Neural cell (in vitro differentiated cells): Measurements from ENCODE around the gene EVL. TPM values are rescaled to one million over a fixed set of nuclear protein-coding genes. Genes with fewer than 3 reads are reported as not detected.

Source experiments
- H2AFZ ChIP-seq: fragments of 200-600, 300-800 bp; sonication (generic), shearing (Covaris generic); 2 replicates; pipeline ENCODE4 v1.6.0; 2014; ENCODE audit warnings: low read depth, mild to moderate bottlenecking, antibody characterized with exemption, low read length, moderate library complexity
- H3F3A ChIP-seq: fragments of 200-600 bp; shearing (Covaris generic); 2 replicates; pipeline ENCODE4 v1.6.1; 2016; ENCODE audit warnings: mild to moderate bottlenecking, moderate library complexity, mixed read lengths, antibody characterized with exemption, low read length; ENCODE audit not compliant: insufficient read depth, poor library complexity, severe bottlenecking
- H3K27ac ChIP-seq: fragments of 200-600, 300-800 bp; sonication (generic), shearing (Covaris generic); 2 replicates; pipeline ENCODE4 v1.5.1; 2014; ENCODE audit warnings: mild to moderate bottlenecking, low read length, moderate library complexity
- H3K27me3 ChIP-seq: fragments of 300-800, 200-600 bp; sonication (generic), shearing (Covaris generic); 2 replicates; pipeline ENCODE4 v1.6.0; 2014; ENCODE audit warnings: mild to moderate bottlenecking, low read depth, low read length, moderate library complexity; ENCODE audit not compliant: insufficient read depth
- H3K36me3 ChIP-seq: fragments of 300-800, 200-600 bp; sonication (generic), shearing (Covaris generic); 2 replicates; pipeline ENCODE4 v1.5.1; 2014; ENCODE audit warnings: mild to moderate bottlenecking, antibody characterized with exemption, low read length, moderate library complexity; ENCODE audit not compliant: insufficient read depth
- H3K4me2 ChIP-seq: fragments of 300-800, 200-600 bp; sonication (generic), shearing (Covaris generic); 2 replicates; pipeline ENCODE4 v1.6.0; 2014; ENCODE audit warnings: mild to moderate bottlenecking, low read length
- H3K4me3 ChIP-seq: fragments of 300-800, 200-600 bp; sonication (generic), shearing (Covaris generic); 2 replicates; pipeline ENCODE4 v1.5.1; 2014; ENCODE audit warnings: mild to moderate bottlenecking, low read length, moderate library complexity
- H3K79me2 ChIP-seq: fragments of 200-600 bp; shearing (Covaris generic); replicated peaks from 2 replicates; pipeline ENCODE4 v1.6.0; 2014; ENCODE audit warnings: mild to moderate bottlenecking, low read length, moderate library complexity; ENCODE audit not compliant: insufficient read depth
- H3K9ac ChIP-seq: fragments of 300-800, 200-600 bp; sonication (generic), shearing (Covaris generic); 2 replicates; pipeline ENCODE4 v1.6.1; 2016; ENCODE audit warnings: mild to moderate bottlenecking, low read length, mixed read lengths
- H3K9me2 ChIP-seq: fragments of 200-600 bp; shearing (Covaris generic); 2 replicates; pipeline ENCODE4 v1.6.1; 2016; ENCODE audit warnings: mild to moderate bottlenecking, low read length, mixed read lengths; ENCODE audit not compliant: insufficient read depth
- H3K9me3 ChIP-seq: fragments of 200-600, 300-800 bp; sonication (generic), shearing (Covaris generic); 2 replicates; pipeline ENCODE4 v1.6.1; 2016; ENCODE audit warnings: mild to moderate bottlenecking, mixed run types, low read length, moderate library complexity, mixed read lengths
- H4K20me1 ChIP-seq: fragments of 200-600 bp; shearing (Covaris generic); 2 replicates; pipeline ENCODE4 v1.6.1; 2016; ENCODE audit warnings: mild to moderate bottlenecking, mixed run types; ENCODE audit not compliant: insufficient read depth
- CTCF ChIP-seq: fragments of 450-650 bp; IDR thresholded peaks from 2 replicates; pipeline ENCODE4 v1.5.1; 2014; ENCODE audit warnings: antibody characterized with exemption, mild to moderate bottlenecking, moderate library complexity; ENCODE audit not compliant: poor library complexity, severe bottlenecking
- EP300 ChIP-seq: fragments of 450-650 bp; conservative IDR thresholded peaks from 2 replicates; pipeline ENCODE4 v1.6.1; 2014; ENCODE audit warnings: antibody characterized with exemption, mild to moderate bottlenecking, moderate library complexity; ENCODE audit not compliant: poor library complexity, severe bottlenecking
- EZH2 ChIP-seq: fragments of 200-600, 300-800 bp; shearing (Covaris generic), sonication (generic); IDR thresholded peaks from 2 replicates; pipeline ENCODE4 v1.6.1; 2014; ENCODE audit warnings: antibody characterized with exemption, low read length, borderline replicate concordance, mild to moderate bottlenecking; ENCODE audit not compliant: insufficient read depth, poor library complexity, severe bottlenecking
- MXI1 ChIP-seq: fragments of 450-650 bp; conservative IDR thresholded peaks from 2 replicates; pipeline ENCODE4 v1.6.1; 2014; ENCODE audit warnings: antibody characterized with exemption, mild to moderate bottlenecking; ENCODE audit not compliant: poor library complexity, severe bottlenecking
- POLR2AphosphoS5 ChIP-seq: IDR thresholded peaks from 2 replicates; pipeline ENCODE4 v1.6.1; 2012
- RAD21 ChIP-seq: fragments of 450-650 bp; conservative IDR thresholded peaks from 2 replicates; pipeline ENCODE4 v1.6.1; 2014; ENCODE audit warnings: antibody characterized with exemption, mild to moderate bottlenecking, moderate library complexity
- SMC3 ChIP-seq: fragments of 450-650 bp; conservative IDR thresholded peaks from 2 replicates; pipeline ENCODE4 v1.6.1; 2014; ENCODE audit warnings: antibody characterized with exemption, mild to moderate bottlenecking, moderate library complexity; ENCODE audit not compliant: poor library complexity
- TAF1 ChIP-seq: IDR thresholded peaks from 2 replicates; pipeline ENCODE4 v1.6.1; 2012; ENCODE audit warnings: low read depth
- polyA plus RNA-seq: library from polyadenylated mRNA; depleted of rRNA; stranded (reverse); fragments of >200 nt; gene quantifications from 2 replicates; pipeline ENCODE4 v1.2.3, GENCODE V29; 2014
- TF ChIP-seq, protein P1 (sequence below): IDR thresholded peaks from 2 replicates; pipeline ENCODE4 v1.6.1; 2012; ENCODE audit warnings: borderline replicate concordance

EVL gene
- polyA plus RNA-seq, 1 donor from 2014 or later, result 387 TPM

- Histone ChIP-seq H3K79me2 (no peaks in the 10 kb centered on the region), H3K4me3 (no peak overlapping the region), H3K9ac (no peak overlapping the region), H3K9me2 (no peaks in the 10 kb centered on the region), H3K27ac (no peak overlapping the region), H3F3A (no peaks in the 10 kb centered on the region), H2AFZ (no peak overlapping the region), H4K20me1 (no peaks in the 10 kb centered on the region), H3K36me3 (peaks cover 17% of the 10 kb centered on the region), H3K9me3 (no peaks in the 10 kb centered on the region), H3K4me2 (no peak overlapping the region), H3K27me3 (no peaks in the 10 kb centered on the region)
- TF ChIP-seq CTCF (no peak), RAD21 (no peak), EZH2 (no peak), POLR2AphosphoS5 (no peak), EP300 (no peak), MXI1 (no peak), SMC3 (no peak), TAF1 (no peak)
- TF ChIP-seq, protein P1, sequence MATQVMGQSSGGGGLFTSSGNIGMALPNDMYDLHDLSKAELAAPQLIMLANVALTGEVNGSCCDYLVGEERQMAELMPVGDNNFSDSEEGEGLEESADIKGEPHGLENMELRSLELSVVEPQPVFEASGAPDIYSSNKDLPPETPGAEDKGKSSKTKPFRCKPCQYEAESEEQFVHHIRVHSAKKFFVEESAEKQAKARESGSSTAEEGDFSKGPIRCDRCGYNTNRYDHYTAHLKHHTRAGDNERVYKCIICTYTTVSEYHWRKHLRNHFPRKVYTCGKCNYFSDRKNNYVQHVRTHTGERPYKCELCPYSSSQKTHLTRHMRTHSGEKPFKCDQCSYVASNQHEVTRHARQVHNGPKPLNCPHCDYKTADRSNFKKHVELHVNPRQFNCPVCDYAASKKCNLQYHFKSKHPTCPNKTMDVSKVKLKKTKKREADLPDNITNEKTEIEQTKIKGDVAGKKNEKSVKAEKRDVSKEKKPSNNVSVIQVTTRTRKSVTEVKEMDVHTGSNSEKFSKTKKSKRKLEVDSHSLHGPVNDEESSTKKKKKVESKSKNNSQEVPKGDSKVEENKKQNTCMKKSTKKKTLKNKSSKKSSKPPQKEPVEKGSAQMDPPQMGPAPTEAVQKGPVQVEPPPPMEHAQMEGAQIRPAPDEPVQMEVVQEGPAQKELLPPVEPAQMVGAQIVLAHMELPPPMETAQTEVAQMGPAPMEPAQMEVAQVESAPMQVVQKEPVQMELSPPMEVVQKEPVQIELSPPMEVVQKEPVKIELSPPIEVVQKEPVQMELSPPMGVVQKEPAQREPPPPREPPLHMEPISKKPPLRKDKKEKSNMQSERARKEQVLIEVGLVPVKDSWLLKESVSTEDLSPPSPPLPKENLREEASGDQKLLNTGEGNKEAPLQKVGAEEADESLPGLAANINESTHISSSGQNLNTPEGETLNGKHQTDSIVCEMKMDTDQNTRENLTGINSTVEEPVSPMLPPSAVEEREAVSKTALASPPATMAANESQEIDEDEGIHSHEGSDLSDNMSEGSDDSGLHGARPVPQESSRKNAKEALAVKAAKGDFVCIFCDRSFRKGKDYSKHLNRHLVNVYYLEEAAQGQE, result no peak
Observed at GRCh38 chr14:100130521-100130920, 65.3 kb downstream of the EVL start.

DNA sequence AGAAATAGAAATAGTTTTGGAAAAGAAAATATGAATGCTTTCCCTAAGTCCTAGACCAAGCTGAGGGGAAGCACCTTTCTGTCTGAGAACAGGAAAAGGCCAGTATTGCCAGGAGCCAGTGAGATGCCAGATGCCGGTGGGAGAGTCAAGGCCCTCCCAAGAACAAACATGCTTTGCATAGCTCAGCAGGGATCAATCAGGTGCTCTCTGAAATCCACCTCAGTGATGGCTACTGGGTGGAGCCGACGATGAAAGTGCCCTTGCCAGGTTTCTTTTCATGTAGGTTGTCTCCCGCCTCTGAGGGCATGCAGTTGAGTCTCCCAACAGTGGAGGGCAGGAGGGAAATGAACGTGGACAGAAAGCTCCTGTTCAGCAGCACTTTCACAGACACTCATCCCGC lies 66.0 kb downstream of the EVL start:
- Histone ChIP-seq H3F3A (no peaks in the 10 kb centered on the region), H3K4me3 (no peak overlapping the region), H3K4me2 (no peak overlapping the region), H3K9me2 (no peaks in the 10 kb centered on the region), H3K9ac (no peak overlapping the region), H3K36me3 (peaks cover 13% of the 10 kb centered on the region), H3K79me2 (no peaks in the 10 kb centered on the region), H3K27ac (no peak overlapping the region), H3K9me3 (no peaks in the 10 kb centered on the region), H3K27me3 (no peaks in the 10 kb centered on the region), H2AFZ (no peak overlapping the region), H4K20me1 (no peaks in the 10 kb centered on the region)
- TF ChIP-seq RAD21 (no peak), EZH2 (no peak), MXI1 (no peak), POLR2AphosphoS5 (no peak), SMC3 (no peak), TAF1 (no peak), CTCF (no peak), EP300 (no peak)
- TF ChIP-seq, protein P1, result no peak
